Endothelial cell of umbilical vein (primary cell): ENCODE results near the gene PDCD1.

Experiments
- CTCF ChIP-seq, 2 donors: IDR thresholded peaks; 1 replicate in 1 of 2; 2 replicates in 1 of 2; pipeline ENCODE4 v1.5.1; 2011; ENCODE audit warnings: low read length in 2 of 2, mild to moderate bottlenecking in 2 of 2, moderate library complexity in 2 of 2, control low read depth in 1 of 2, inconsistent platforms in 1 of 2, low read depth in 1 of 2; ENCODE audit not compliant: insufficient read depth in 1 of 2; ENCODE audit errors: extremely low read depth in 1 of 2
- EZH2 ChIP-seq: IDR thresholded peaks from 2 replicates; pipeline ENCODE4 v1.6.1; 2012; ENCODE audit warnings: borderline replicate concordance, low read depth, mild to moderate bottlenecking, moderate library complexity, low read length, inconsistent platforms; ENCODE audit not compliant: severe bottlenecking
- JUN ChIP-seq: IDR thresholded peaks from 2 replicates; pipeline ENCODE4 v1.6.1; 2011; ENCODE audit warnings: borderline replicate concordance, low read depth; ENCODE audit not compliant: insufficient read length, insufficient read depth
- MAX ChIP-seq: IDR thresholded peaks from 2 replicates; pipeline ENCODE4 v1.6.1; 2011; ENCODE audit not compliant: insufficient read depth, insufficient read length
- MYC ChIP-seq: IDR thresholded peaks from one replicate; pipeline ENCODE4 v1.6.1; 2011; ENCODE audit warnings: mild to moderate bottlenecking, low read depth, low read length
- POLR2A ChIP-seq: IDR thresholded peaks from 2 replicates; pipeline ENCODE4 v1.6.1; 2012; ENCODE audit warnings: low read depth, mild to moderate bottlenecking, control low read depth, low read length
- POLR2AphosphoS5 ChIP-seq: IDR thresholded peaks from 2 replicates; pipeline ENCODE4 v1.6.1; 2012; ENCODE audit warnings: low read depth, mild to moderate bottlenecking, control low read depth, low read length, moderate library complexity; ENCODE audit not compliant: insufficient read depth

- TF ChIP-seq CTCF (IDR thresholded peaks at IDR 0.05; ENCODE audit: extremely low read depth in 1 of 2, insufficient read depth in 1 of 2, low read depth in 1 of 2, low read length in 2 of 2) (no peak), POLR2A (no peak), MYC (no peak), EZH2 (no peak), JUN (no peak), MAX (no peak), POLR2AphosphoS5 (no peak)
Observed at GRCh38 chr2:241808051-241808720, 50.5 kb downstream of the PDCD1 start.
